ENCODE measurements around the gene REEP3.

Gene REEP3

GRCh38 chr10:63588436-63589167 is 67.4 kb downstream of the REEP3 start:
- DNase-seq (ENCODE audit: low read depth): no peak

- no peak for DNase-seq (ENCODE audit: low read depth)
Measured at GRCh38 chr10:63591600-63592379, 70.6 kb downstream of the REEP3 start.

- DNase-seq (ENCODE audit: low read depth): no peak
Measured at GRCh38 chr10:63593576-63593975, 72.4 kb downstream of the REEP3 start.

- DNase-seq (ENCODE audit: low read depth): no peak
Measured at GRCh38 chr10:63595072-63595471, 73.9 kb downstream of the REEP3 start.

GRCh38 chr10:63596924-63597323 is 75.7 kb downstream of the REEP3 start:
- no peak for DNase-seq (ENCODE audit: low read depth)

- DNase-seq (ENCODE audit: low read depth): no peak
Measured at GRCh38 chr10:63600540-63600939, 79.3 kb downstream of the REEP3 start.

- no peak for DNase-seq (ENCODE audit: low read depth)
Measured at GRCh38 chr10:63603709-63604445, 82.7 kb downstream of the REEP3 start.

- DNase-seq (ENCODE audit: low read depth): no peak
Measured at GRCh38 chr10:63605197-63605967, 84.2 kb downstream of the REEP3 start.

GRCh38 chr10:63608511-63608910 is 87.3 kb downstream of the REEP3 start:
- DNase-seq (ENCODE audit: low read depth): no peak

- no peak for DNase-seq (ENCODE audit: low read depth)
Measured at GRCh38 chr10:63611078-63611477, 89.9 kb downstream of the REEP3 start.

- peak; percentile 78 for DNase-seq (ENCODE audit: low read depth)
Measured at GRCh38 chr10:63614371-63614891, 93.2 kb downstream of the REEP3 start.

- no peak for DNase-seq (ENCODE audit: low read depth)
Measured at GRCh38 chr10:63618552-63618951, 97.4 kb downstream of the REEP3 start.

- DNase-seq (ENCODE audit: low read depth): no peak
Measured at GRCh38 chr10:63619426-63619825, 98.2 kb downstream of the REEP3 start.

GRCh38 chr10:63622097-63622496 is 100.9 kb downstream of the REEP3 start:
- no peak for DNase-seq (ENCODE audit: low read depth)

- no peak for DNase-seq (ENCODE audit: low read depth)
Measured at GRCh38 chr10:63624701-63625100, 103.5 kb downstream of the REEP3 start.

- DNase-seq (ENCODE audit: low read depth): no peak
Measured at GRCh38 chr10:63627396-63627795, 106.2 kb downstream of the REEP3 start.

GRCh38 chr10:63627881-63628296 is 106.7 kb downstream of the REEP3 start:
- no peak for DNase-seq (ENCODE audit: low read depth)

GRCh38 chr10:63628526-63629362 is 107.5 kb downstream of the REEP3 start:
- DNase-seq (ENCODE audit: low read depth): no peak

GRCh38 chr10:63629363-63630084 is 108.3 kb downstream of the REEP3 start:
- DNase-seq (ENCODE audit: low read depth): peak; percentile 98

All from GM04504 (cell line).